ENCODE measurements around the gene GNG12. TPM values are rescaled to one million over a fixed set of nuclear protein-coding genes. Genes with fewer than 3 reads are reported as not detected.

GNG12 gene
- total RNA-seq, 1 experiment from 2014 or later: 23.7 TPM

GRCh38 chr1:67737875-67738274 is 95.4 kb downstream of the GNG12 start:
- no peak for ATAC-seq
- no peak overlapping the region for H3K4me3 Mint-ChIP-seq

GRCh38 chr1:67736750-67737149 is 96.5 kb downstream of the GNG12 start:
- no peak overlapping the region for H3K27ac Mint-ChIP-seq
- H3K4me1 Mint-ChIP-seq: peaks cover 23% of the 10 kb centered on the region
- no peaks in the 10 kb centered on the region for H3K27me3 Mint-ChIP-seq (ENCODE audit: low read depth)
- ChIA-PET CTCF (interaction anchor here (0.5 to 1.6 kb wide), 2 partner anchors 23 to 29 kb away, joined by 3 to 7 read pairs; no protein-coding TSS in a partner anchor), POLR2A (no interaction called here)
- H3K9me3 Mint-ChIP-seq: no peaks in the 10 kb centered on the region
- ATAC-seq: no peak
- no peaks in the 10 kb centered on the region for H3K36me3 Mint-ChIP-seq
- TF ChIP-seq ZNF532 (CRISPR knock-in tag; IDR thresholded peaks at IDR 0.05; ENCODE audit: borderline replicate concordance) (no peak), NR1H2 (CRISPR knock-in tag; IDR thresholded peaks at IDR 0.05) (no peak), MXD4 (CRISPR knock-in tag; IDR thresholded peaks at IDR 0.05; ENCODE audit: borderline replicate concordance) (no peak)
- no peak overlapping the region for H3K4me3 Mint-ChIP-seq
- no peak for DNase-seq (ENCODE audit: low spot score)

More at GRCh38 chr1:67737875-67738274, 95.4 kb downstream of the GNG12 start:
- Mint-ChIP-seq H3K27ac (no peak overlapping the region), H3K4me1 (peaks cover 28% of the 10 kb centered on the region), H3K27me3 (ENCODE audit: low read depth) (no peaks in the 10 kb centered on the region), H3K9me3 (no peaks in the 10 kb centered on the region), H3K36me3 (no peaks in the 10 kb centered on the region)
- POLR2A ChIA-PET: no interaction called here
- CTCF ChIA-PET: interaction anchor here (1.2 to 1.6 kb wide), 2 partner anchors 22 to 29 kb away, joined by 3 to 7 read pairs; no protein-coding TSS in a partner anchor
- TF ChIP-seq GABPB1 (CRISPR knock-in tag; IDR thresholded peaks at IDR 0.05) (no peak), TEAD4 (CRISPR knock-in tag; IDR thresholded peaks at IDR 0.05) (no peak), ZNF532 (CRISPR knock-in tag; IDR thresholded peaks at IDR 0.05; ENCODE audit: borderline replicate concordance) (no peak), FOXK1 (CRISPR knock-in tag; IDR thresholded peaks at IDR 0.05) (no peak), ZNF219 (CRISPR knock-in tag; IDR thresholded peaks at IDR 0.05; ENCODE audit: borderline replicate concordance) (no peak), PREB (CRISPR knock-in tag; IDR thresholded peaks at IDR 0.05; ENCODE audit: borderline replicate concordance) (no peak), USF1 (CRISPR knock-in tag; IDR thresholded peaks at IDR 0.05) (no peak)
- DNase-seq (ENCODE audit: low spot score): no peak
